SK-N-SH (cell line): ENCODE results near the gene HPDL. TPM values are rescaled to one million over a fixed set of nuclear protein-coding genes. Genes with fewer than 3 reads are reported as not detected.

Source experiments
- CTCF ChIA-PET: fragments of 300-600, 350-600 bp; formaldehyde crosslinking; extraction: SDS; loops from one replicate; lab custom pipeline; 2021; lab: Yijun Ruan, JAX
- POLR2A ChIA-PET: fragments of 350-600 bp; sonication (Branson Sonifier 250); formaldehyde crosslinking; extraction: SDS; loops from one replicate; lab custom pipeline; 2020; ENCODE audit warnings: antibody characterized with exemption, inconsistent platforms; lab: Yijun Ruan, JAX
- DNase-seq: peaks from one replicate; pipeline ENCODE4 v3.0.0; 2012
- H2AFZ ChIP-seq: fragments of 200-600 bp; sonication (generic); 2 replicates; pipeline ENCODE4 v1.8.1; 2016; ENCODE audit warnings: antibody characterized with exemption, mild to moderate bottlenecking, low read depth
- H3F3A ChIP-seq: fragments of 200-600 bp; sonication (generic); replicated peaks from 2 replicates; pipeline ENCODE3; 2016; ENCODE audit warnings: antibody characterized with exemption, mild to moderate bottlenecking; ENCODE audit not compliant: insufficient read depth
- H3K27ac ChIP-seq, 2 experiments: fragments of 200-500 bp in 1 of 2; fragments of 200-600 bp in 1 of 2; sonication (Bioruptor generic) in 1 of 2; sonication (generic), shearing (Covaris generic) in 1 of 2; 2 replicates each; pipeline versions ENCODE4 v1.5.1 to v1.6.1; 2014 to 2016; ENCODE audit warnings: low read depth in 2 of 2, inconsistent platforms in 1 of 2, low read length in 1 of 2, mild to moderate bottlenecking in 1 of 2, mixed read lengths in 1 of 2
- H3K27me3 ChIP-seq: fragments of 200-600 bp; sonication (generic), shearing (Covaris generic); 2 replicates; pipeline ENCODE4 v1.6.1; 2016; ENCODE audit warnings: mixed run types; ENCODE audit not compliant: insufficient read depth
- H3K36me3 ChIP-seq, 2 experiments: fragments of 200-500 bp in 1 of 2; fragments of 200-600 bp in 1 of 2; sonication (Bioruptor generic) in 1 of 2; sonication (generic) in 1 of 2; replicated peaks in 1 of 2; 2 replicates each; pipeline versions ENCODE3 to v1.5.1; 2014 to 2016; ENCODE audit warnings: low read length in 1 of 2, mild to moderate bottlenecking in 1 of 2; ENCODE audit not compliant: insufficient read depth in 2 of 2, control insufficient read depth in 1 of 2
- H3K4me1 ChIP-seq, 2 experiments: fragments of 200-500 bp in 1 of 2; fragments of 200-600 bp in 1 of 2; sonication (Bioruptor generic) in 1 of 2; sonication (generic), shearing (Covaris generic) in 1 of 2; 2 replicates each; pipeline versions ENCODE4 v1.5.1 to v1.6.1; 2014 to 2016; ENCODE audit warnings: low read depth in 1 of 2, low read length in 1 of 2, mixed run types in 1 of 2; ENCODE audit not compliant: insufficient read depth in 2 of 2, control insufficient read depth in 1 of 2
- H3K4me2 ChIP-seq: fragments of 200-600 bp; sonication (generic), shearing (Covaris generic); 2 replicates; pipeline ENCODE4 v1.6.1; 2017; ENCODE audit warnings: mixed run types
- H3K4me3 ChIP-seq, 2 experiments: fragments of 200-500 bp in 1 of 2; fragments of 200-600 bp in 1 of 2; sonication (Bioruptor generic) in 1 of 2; sonication (generic), shearing (Covaris generic) in 1 of 2; 2 replicates each; pipeline versions ENCODE4 v1.5.1 to v1.8.1; 2014 to 2016; ENCODE audit warnings: low read depth in 2 of 2, inconsistent platforms in 1 of 2, low read length in 1 of 2, mild to moderate bottlenecking in 1 of 2, mixed read lengths in 1 of 2, moderate library complexity in 1 of 2
- H3K79me2 ChIP-seq: fragments of 200-600 bp; sonication (generic); 2 replicates; pipeline ENCODE4 v1.8.1; 2017; ENCODE audit warnings: mild to moderate bottlenecking; ENCODE audit not compliant: insufficient read depth
- H3K9ac ChIP-seq: fragments of 200-600 bp; sonication (generic); 2 replicates; pipeline ENCODE4 v1.6.1; 2017; ENCODE audit warnings: mixed run types
- H3K9me2 ChIP-seq: fragments of 200-600 bp; sonication (generic); 2 replicates; pipeline ENCODE4 v1.6.1; 2017; ENCODE audit warnings: mixed run types
- H3K9me3 ChIP-seq: fragments of 200-600 bp; sonication (generic); 2 replicates; pipeline ENCODE4 v1.6.1; 2017; ENCODE audit warnings: mixed run types, mild to moderate bottlenecking, moderate library complexity
- H4K20me1 ChIP-seq: fragments of 200-600 bp; sonication (generic); 2 replicates; pipeline ENCODE4 v1.6.1; 2017; ENCODE audit warnings: mild to moderate bottlenecking, mixed run types; ENCODE audit not compliant: insufficient read depth
- CHD2 ChIP-seq: fragments of 150-350 bp; IDR thresholded peaks from 2 replicates; pipeline ENCODE4 v1.6.1; 2018; ENCODE audit warnings: low read length; ENCODE audit not compliant: partially characterized antibody
- EZH2phosphoT487 ChIP-seq: fragments of 200-600 bp; sonication (generic); IDR thresholded peaks from 2 replicates; pipeline ENCODE4 v1.6.1; 2017; ENCODE audit warnings: low read depth, mixed run types, mild to moderate bottlenecking, antibody characterized with exemption, moderate library complexity, borderline replicate concordance
- GABPA ChIP-seq: IDR thresholded peaks from 2 replicates; pipeline ENCODE4 v1.4.0; 2012; ENCODE audit warnings: low read depth, mild to moderate bottlenecking
- MAX ChIP-seq: IDR thresholded peaks from 2 replicates; pipeline ENCODE4 v1.4.0; 2012; ENCODE audit warnings: low read depth
- NRF1 ChIP-seq: IDR thresholded peaks from 2 replicates; pipeline ENCODE4 v1.6.1; 2012; ENCODE audit warnings: low read depth, mild to moderate bottlenecking, low read length
- PBX3 ChIP-seq: IDR thresholded peaks from 2 replicates; pipeline ENCODE4; 2012
- POLR2AphosphoS5 ChIP-seq: IDR thresholded peaks from 2 replicates; pipeline ENCODE4 v1.6.1; 2012; ENCODE audit warnings: low read depth, low read length
- RAD21 ChIP-seq: IDR thresholded peaks from 2 replicates; pipeline ENCODE4 v1.6.1; 2012; ENCODE audit warnings: mild to moderate bottlenecking, low read length
- RCOR1 ChIP-seq: fragments of 150-350 bp; IDR thresholded peaks from 2 replicates; pipeline ENCODE4 v1.6.1; 2017; ENCODE audit warnings: antibody characterized with exemption, low read length
- SIN3A ChIP-seq: IDR thresholded peaks from 2 replicates; pipeline ENCODE4 v1.6.1; 2012; ENCODE audit warnings: low read depth, mild to moderate bottlenecking, low read length, moderate library complexity, borderline replicate concordance
- SMC3 ChIP-seq: IDR thresholded peaks from 2 replicates; pipeline ENCODE4 v1.6.1; 2012; ENCODE audit warnings: low read depth, low read length, improper control_type of control experiment
- TAF1 ChIP-seq: IDR thresholded peaks from 2 replicates; pipeline ENCODE4 v1.6.1; 2012; ENCODE audit warnings: low read depth, mild to moderate bottlenecking, low read length, moderate library complexity, borderline replicate concordance
- TCF12 ChIP-seq: IDR thresholded peaks from 2 replicates; pipeline ENCODE4 v1.4.0; 2012
- USF1 ChIP-seq: IDR thresholded peaks from 2 replicates; pipeline ENCODE4 v1.4.0; 2012; ENCODE audit warnings: low read depth, borderline replicate concordance
- USF2 ChIP-seq: fragments of 150-350 bp; IDR thresholded peaks from 2 replicates; pipeline ENCODE4 v1.6.1; 2017; ENCODE audit warnings: antibody characterized with exemption, low read length, low read depth, borderline replicate concordance
- YY1 ChIP-seq: IDR thresholded peaks from 2 replicates; pipeline ENCODE4 v1.4.0; 2012; ENCODE audit warnings: low read depth, mild to moderate bottlenecking
- ZBTB33 ChIP-seq: IDR thresholded peaks from 2 replicates; pipeline ENCODE4 v1.4.0; 2012; ENCODE audit warnings: low read depth, borderline replicate concordance
- polyA plus RNA-seq, 3 experiments: library from polyadenylated mRNA; depleted of rRNA; stranded (reverse); fragments of >200 nt; gene quantifications; 2 replicates each; pipeline ENCODE4 v1.2.3, GENCODE V29; 2012

The HPDL gene
- polyA plus RNA-seq, 1 of the 3 experiments (the other 2 are of a cell fraction), result 0.25 TPM

GRCh38 chr1:45370575-45370974, 43.9 kb downstream of the HPDL start:
- CTCF ChIA-PET, result no interaction called here
- POLR2A ChIA-PET, result no interaction called here
- H3F3A ChIP-seq, result no peaks in the 10 kb centered on the region

GRCh38 chr1:45373573-45373972, 46.9 kb downstream of the HPDL start:
- Histone ChIP-seq H3K4me1 (no peaks in the 10 kb centered on the region), H3K9me2 (no peaks in the 10 kb centered on the region), H3K27ac (no peak overlapping the region), H3K4me2 (no peak overlapping the region), H3K9ac (no peak overlapping the region), H3F3A (no peaks in the 10 kb centered on the region), H3K79me2 (no peaks in the 10 kb centered on the region), H4K20me1 (no peaks in the 10 kb centered on the region), H3K27me3 (no peaks in the 10 kb centered on the region), H2AFZ (no peak overlapping the region), H3K4me3 (no peak overlapping the region), H3K9me3 (no peaks in the 10 kb centered on the region), H3K36me3 (no peaks in the 10 kb centered on the region)
- no peak for TF ChIP-seq TAF1
- no peak for TF ChIP-seq RAD21
- TF ChIP-seq CHD2, result no peak
- no peak for TF ChIP-seq POLR2AphosphoS5
- no peak for TF ChIP-seq NRF1
- TF ChIP-seq USF1, result no peak
- TF ChIP-seq SMC3, result no peak
- TF ChIP-seq SIN3A, result no peak
- TF ChIP-seq ZBTB33, result no peak
- TF ChIP-seq GABPA, result no peak
- no peak for TF ChIP-seq USF2
- TF ChIP-seq YY1, result no peak
- TF ChIP-seq MAX, result no peak
- no peak for TF ChIP-seq RCOR1
- TF ChIP-seq PBX3, result no peak
- TF ChIP-seq TCF12, result no peak
- no peak for TF ChIP-seq EZH2phosphoT487
- POLR2A ChIA-PET, result no interaction called here
- DNase-seq, result no peak
- CTCF ChIA-PET, result interaction anchor here (0.8 to 3.1 kb wide), 4 partner anchors 13 to 119 kb away, joined by 3 to 15 read pairs (median 4); partner anchors contain the start of gene TESK2

More at GRCh38 chr1:45370575-45370974, 43.9 kb downstream of the HPDL start:
- no peak for DNase-seq
- H3K4me1 ChIP-seq, result no peaks in the 10 kb centered on the region
- H3K4me3 ChIP-seq, result no peak overlapping the region
- H3K9me3 ChIP-seq, result no peaks in the 10 kb centered on the region
- no peak overlapping the region for H3K4me2 ChIP-seq
- H3K9ac ChIP-seq, result no peak overlapping the region
- H4K20me1 ChIP-seq, result no peaks in the 10 kb centered on the region
- no peaks in the 10 kb centered on the region for H3K27me3 ChIP-seq
- no peak overlapping the region for H3K27ac ChIP-seq
- no peaks in the 10 kb centered on the region for H3K79me2 ChIP-seq
- H3K36me3 ChIP-seq, result no peaks in the 10 kb centered on the region
- H2AFZ ChIP-seq, result no peak overlapping the region
- no peaks in the 10 kb centered on the region for H3K9me2 ChIP-seq
- no peak for TF ChIP-seq TCF12
- TF ChIP-seq PBX3, result no peak
- TF ChIP-seq, all 33 proteins: peak for 0
